Embryonic facial prominence (tissue), 1 donor: ENCODE measurements around the gene MRPL21.

ENCODE experiments used
- DNase-seq: peaks from one replicate; pipeline ENCODE4 v3.0.0-alpha.2; 2016; ENCODE audit errors: extremely low spot score

MRPL21 gene

GRCh38 chr11:68841718-68842426 lies 61.8 kb downstream of the MRPL21 start, which contains the start of gene CPT1A:
CPT1A (minus strand) TSS chr11:68841916; CDS start chr11:68815474, 26,442 bp downstream.
- no peak for DNase-seq
